Neural crest cell (in vitro differentiated cells): ENCODE results near the gene ZNF107. TPM values are rescaled to one million over a fixed set of nuclear protein-coding genes. Genes with fewer than 3 reads are reported as not detected.

Experiments
- DNase-seq: peaks from one replicate; pipeline ENCODE4 v3.0.0; 2021; ENCODE audit warnings: low read depth, mixed read lengths, low spot score
- H3K27ac Mint-ChIP-seq: one replicate; pipeline ENCODE4 v1.8.0; 2021; ENCODE audit warnings: mild to moderate bottlenecking, mixed read lengths; ENCODE audit not compliant: unreplicated experiment
- H3K27me3 Mint-ChIP-seq: 2 replicates; pipeline ENCODE4 v1.8.0; 2021; ENCODE audit warnings: low read depth, mild to moderate bottlenecking, mixed read lengths
- H3K36me3 Mint-ChIP-seq: 2 replicates; pipeline ENCODE4 v1.8.0; 2021; ENCODE audit warnings: low read depth, mild to moderate bottlenecking, mixed read lengths
- H3K4me1 Mint-ChIP-seq: 2 replicates; pipeline ENCODE4 v1.8.0; 2021; ENCODE audit warnings: mixed read lengths
- H3K4me3 Mint-ChIP-seq: one replicate; pipeline ENCODE4 v1.8.0; 2021; ENCODE audit warnings: mild to moderate bottlenecking, mixed read lengths
- H3K9me3 Mint-ChIP-seq: 2 replicates; pipeline ENCODE4 v1.8.0; 2021; ENCODE audit warnings: mixed read lengths
- total RNA-seq: library from RNA; stranded (reverse); gene quantifications from 2 replicates; pipeline ENCODE4 v1.2.1, GENCODE V29; 2021
- TF ChIP-seq, protein P1 (sequence below): fragments of 200-600 bp; sonication (generic); conservative IDR thresholded peaks from 2 replicates; pipeline ENCODE4 v1.5.0; 2021; ENCODE audit warnings: antibody characterized with exemption, mild to moderate bottlenecking

Gene ZNF107
- total RNA-seq, 1 donor from 2014 or later = 18.8 TPM

DNA sequence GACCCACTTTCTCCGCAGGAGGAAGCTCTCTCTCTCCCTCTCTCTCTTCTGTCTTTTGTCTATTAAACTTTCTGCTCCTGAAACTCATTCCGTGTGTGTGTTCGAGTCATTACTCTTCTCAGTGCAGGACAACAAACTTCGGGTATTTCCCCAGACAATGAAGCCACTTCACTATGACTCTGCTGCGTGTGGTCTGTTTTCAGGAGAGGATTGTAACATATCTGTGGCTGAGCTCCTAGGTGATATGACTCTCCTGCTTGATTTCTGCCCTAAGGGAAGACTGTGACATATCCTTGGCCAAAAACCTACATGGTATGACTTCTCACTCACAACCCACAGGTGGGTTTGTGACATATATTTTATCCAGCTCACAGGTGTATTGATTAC lies 39.9 kb upstream of the ZNF107 start:
- Mint-ChIP-seq H3K4me3 (no peak overlapping the region), H3K36me3 (peaks cover 5% of the 10 kb centered on the region), H3K4me1 (no peaks in the 10 kb centered on the region), H3K27me3 (no peaks in the 10 kb centered on the region), H3K27ac (no peak overlapping the region), H3K9me3 (peaks cover 31% of the 10 kb centered on the region)
- no peak for DNase-seq
- TF ChIP-seq, protein P1, sequence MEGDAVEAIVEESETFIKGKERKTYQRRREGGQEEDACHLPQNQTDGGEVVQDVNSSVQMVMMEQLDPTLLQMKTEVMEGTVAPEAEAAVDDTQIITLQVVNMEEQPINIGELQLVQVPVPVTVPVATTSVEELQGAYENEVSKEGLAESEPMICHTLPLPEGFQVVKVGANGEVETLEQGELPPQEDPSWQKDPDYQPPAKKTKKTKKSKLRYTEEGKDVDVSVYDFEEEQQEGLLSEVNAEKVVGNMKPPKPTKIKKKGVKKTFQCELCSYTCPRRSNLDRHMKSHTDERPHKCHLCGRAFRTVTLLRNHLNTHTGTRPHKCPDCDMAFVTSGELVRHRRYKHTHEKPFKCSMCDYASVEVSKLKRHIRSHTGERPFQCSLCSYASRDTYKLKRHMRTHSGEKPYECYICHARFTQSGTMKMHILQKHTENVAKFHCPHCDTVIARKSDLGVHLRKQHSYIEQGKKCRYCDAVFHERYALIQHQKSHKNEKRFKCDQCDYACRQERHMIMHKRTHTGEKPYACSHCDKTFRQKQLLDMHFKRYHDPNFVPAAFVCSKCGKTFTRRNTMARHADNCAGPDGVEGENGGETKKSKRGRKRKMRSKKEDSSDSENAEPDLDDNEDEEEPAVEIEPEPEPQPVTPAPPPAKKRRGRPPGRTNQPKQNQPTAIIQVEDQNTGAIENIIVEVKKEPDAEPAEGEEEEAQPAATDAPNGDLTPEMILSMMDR = no peak

DNA sequence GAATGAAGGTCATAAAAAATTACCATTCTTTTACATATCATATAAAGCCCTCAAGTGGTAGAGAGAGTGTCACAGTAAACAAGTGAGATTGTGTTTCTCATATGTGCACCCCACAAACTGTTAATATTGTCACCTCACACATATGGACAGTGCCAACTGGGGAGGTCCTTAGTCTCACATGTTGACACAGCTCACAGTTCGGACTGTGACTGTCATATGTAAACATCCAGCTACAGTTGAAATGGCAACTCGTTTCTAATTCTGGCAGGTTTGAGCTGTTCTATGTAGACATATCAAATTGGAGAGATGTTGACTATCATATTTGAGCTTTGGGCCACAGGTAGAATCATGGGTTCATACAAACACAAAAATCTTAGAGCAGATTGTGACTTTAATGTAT lies 39.4 kb upstream of the ZNF107 start:
- Mint-ChIP-seq H3K9me3 (peaks cover 31% of the 10 kb centered on the region), H3K36me3 (peaks cover 5% of the 10 kb centered on the region), H3K27ac (no peak overlapping the region), H3K27me3 (no peaks in the 10 kb centered on the region), H3K4me1 (no peaks in the 10 kb centered on the region), H3K4me3 (no peak overlapping the region)
- no peak for DNase-seq
- TF ChIP-seq, protein P1 = no peak

DNA sequence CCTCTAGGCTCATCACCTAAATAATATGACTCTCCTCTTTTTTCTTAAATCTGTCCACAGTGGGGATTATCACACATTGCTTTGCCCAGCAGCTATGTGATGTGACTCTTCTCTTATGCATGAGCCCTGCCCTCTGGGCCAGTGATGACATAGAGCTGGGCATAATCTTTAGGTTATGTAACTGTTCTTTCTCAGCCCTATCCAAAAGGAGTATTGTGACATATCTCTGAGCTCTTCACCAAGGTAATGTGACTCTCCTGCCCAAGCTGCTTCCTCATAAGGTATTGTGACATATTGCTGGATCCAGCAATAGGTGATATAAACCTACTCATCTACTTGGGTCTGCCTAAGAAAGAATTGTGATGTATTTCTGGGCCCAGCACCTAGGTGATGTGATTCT lies 37.7 kb upstream of the ZNF107 start:
- TF ChIP-seq, protein P1 = no peak
- Mint-ChIP-seq H3K27ac (no peak overlapping the region), H3K4me3 (no peak overlapping the region), H3K4me1 (no peaks in the 10 kb centered on the region), H3K36me3 (peaks cover 2% of the 10 kb centered on the region), H3K9me3 (peaks cover 31% of the 10 kb centered on the region), H3K27me3 (no peaks in the 10 kb centered on the region)
- no peak for DNase-seq

DNA sequence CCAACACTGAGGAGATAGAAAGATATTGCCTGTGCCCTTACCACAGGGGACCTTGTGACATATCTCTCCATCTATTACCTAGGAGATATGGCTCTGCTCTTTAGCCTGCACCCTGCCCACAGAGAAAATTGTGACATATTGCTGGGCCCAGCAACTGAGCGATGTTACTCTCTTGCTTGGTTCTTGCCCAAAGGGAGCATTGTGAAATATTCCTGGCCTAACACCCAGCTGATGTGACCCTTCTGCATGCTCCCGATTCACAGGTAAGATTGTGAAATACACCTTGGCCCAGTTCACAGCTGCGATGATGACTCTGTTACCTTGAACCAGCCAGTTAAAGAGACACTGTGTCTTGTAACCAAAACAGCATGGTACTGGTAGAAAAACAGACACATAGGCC lies 37.2 kb upstream of the ZNF107 start:
- Mint-ChIP-seq H3K4me1 (no peaks in the 10 kb centered on the region), H3K9me3 (peaks cover 31% of the 10 kb centered on the region)

DNA sequence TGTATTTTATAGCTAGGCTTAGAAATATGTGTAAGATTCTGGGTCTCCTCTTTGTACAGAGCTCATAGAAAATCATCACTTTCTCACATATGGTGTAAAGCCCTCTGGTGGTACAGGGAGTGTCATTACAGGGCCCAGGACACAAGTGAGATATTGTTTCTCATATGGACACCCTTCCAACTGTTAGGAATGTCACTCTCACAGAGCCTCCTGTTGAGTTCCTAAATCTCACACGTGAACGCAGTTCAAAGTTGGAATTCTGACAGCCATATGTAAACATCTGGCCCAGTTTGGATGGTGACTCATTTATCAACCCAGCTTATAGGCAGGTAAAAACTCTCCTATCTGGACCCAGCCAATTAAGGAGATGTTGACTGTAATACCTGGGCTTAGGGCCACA lies 35.4 kb upstream of the ZNF107 start:
- H3K9me3 Mint-ChIP-seq = peaks cover 32% of the 10 kb centered on the region
- no peak overlapping the region for H3K27ac Mint-ChIP-seq
- TF ChIP-seq, protein P1 = peak; percentile 41
- DNase-seq = no peak
- H3K27me3 Mint-ChIP-seq = no peaks in the 10 kb centered on the region
- no peaks in the 10 kb centered on the region for H3K4me1 Mint-ChIP-seq
- no peaks in the 10 kb centered on the region for H3K36me3 Mint-ChIP-seq
- H3K4me3 Mint-ChIP-seq = no peak overlapping the region

More for the DNA sequence above, 37.2 kb upstream of the ZNF107 start:
- TF ChIP-seq, protein P1 = no peak
- Mint-ChIP-seq H3K36me3 (peaks cover 2% of the 10 kb centered on the region), H3K27ac (no peak overlapping the region), H3K4me3 (no peak overlapping the region), H3K27me3 (no peaks in the 10 kb centered on the region)
- no peak for DNase-seq

DNA sequence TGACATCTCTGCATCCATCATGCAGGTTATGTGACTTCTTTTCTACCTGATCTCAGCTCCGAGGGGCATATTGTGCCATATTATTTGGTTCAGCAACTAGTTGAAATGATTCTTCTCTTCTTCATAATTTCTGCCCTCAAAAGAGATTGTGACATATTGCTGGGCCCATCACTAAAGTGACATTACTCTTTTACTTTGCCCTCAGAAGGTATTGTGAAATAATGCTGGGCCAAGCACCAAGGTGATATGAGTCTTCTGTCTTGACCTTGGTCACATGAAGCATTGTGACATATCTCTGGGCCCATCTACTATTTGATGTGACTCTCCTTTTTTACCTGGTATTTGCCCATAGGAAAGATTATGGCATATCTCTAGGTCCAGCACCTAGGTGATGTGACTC lies 33.9 kb upstream of the ZNF107 start:
- Mint-ChIP-seq H3K36me3 (no peaks in the 10 kb centered on the region), H3K4me1 (no peaks in the 10 kb centered on the region), H3K27me3 (no peaks in the 10 kb centered on the region), H3K9me3 (peaks cover 35% of the 10 kb centered on the region), H3K4me3 (no peak overlapping the region), H3K27ac (no peak overlapping the region)
- TF ChIP-seq, protein P1 = no peak
- no peak for DNase-seq
